Upper lobe of left lung (tissue), 4 donors: ENCODE results near the gene MRFAP1.
"Not testable (repeated sequence)": the region's sequence is repeated elsewhere in the genome, so short reads cannot be mapped to it uniquely, and the experiment has no call there.

Source experiments
- POLR2A ChIP-seq, 4 donors: fragments of 450-650 bp; IDR thresholded peaks; one replicate each; pipeline ENCODE4 v1.5.1; 2016 to 2017; ENCODE audit warnings: antibody characterized with exemption in 4 of 4, mild to moderate bottlenecking in 2 of 4
- TF ChIP-seq, protein P1 (sequence below), 6 experiments: fragments of 450-650 bp in 4 of 6; fragments of 200-600 bp in 2 of 6; sonication (generic) in 2 of 6; IDR thresholded peaks; one replicate each; pipeline ENCODE4 v1.5.1; 2016 to 2019; ENCODE audit warnings: antibody characterized with exemption in 6 of 6

DNA sequence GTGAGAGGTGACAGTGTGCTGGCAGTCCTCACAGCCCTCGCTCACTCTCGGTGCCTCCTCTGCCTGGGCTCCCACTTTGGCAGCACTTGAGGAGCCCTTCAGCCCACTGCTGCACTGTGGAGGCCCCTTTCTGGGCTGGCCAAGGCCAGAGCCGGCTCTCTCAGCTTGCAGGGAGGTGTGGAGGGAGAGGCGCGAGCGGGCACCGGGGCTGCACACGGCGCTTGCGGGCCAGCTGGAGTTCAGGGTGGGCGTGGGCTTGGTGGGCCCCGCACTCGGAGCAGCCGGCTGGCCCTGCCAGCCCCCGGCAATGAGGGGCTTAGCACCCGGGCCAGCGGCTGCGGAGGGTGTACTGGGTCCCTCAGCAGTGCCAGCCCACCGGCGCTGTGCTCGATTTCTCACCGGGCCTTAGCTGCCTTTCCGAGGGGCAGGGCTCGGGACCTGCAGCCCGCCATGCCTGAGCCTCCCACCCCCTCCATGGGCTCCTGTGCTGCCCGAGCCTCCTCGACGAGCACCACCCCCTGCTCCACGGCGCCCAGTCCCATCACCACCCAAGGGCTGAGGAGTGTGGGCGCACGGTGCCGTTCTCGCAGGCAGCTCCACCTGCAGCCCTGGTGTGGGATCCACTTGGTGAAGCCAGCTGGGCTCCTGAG lies 32.2 kb downstream of the MRFAP1 start:
- not testable (repeated sequence) for TF ChIP-seq POLR2A (IDR thresholded peaks at IDR 0.05)
- TF ChIP-seq, protein P1, sequence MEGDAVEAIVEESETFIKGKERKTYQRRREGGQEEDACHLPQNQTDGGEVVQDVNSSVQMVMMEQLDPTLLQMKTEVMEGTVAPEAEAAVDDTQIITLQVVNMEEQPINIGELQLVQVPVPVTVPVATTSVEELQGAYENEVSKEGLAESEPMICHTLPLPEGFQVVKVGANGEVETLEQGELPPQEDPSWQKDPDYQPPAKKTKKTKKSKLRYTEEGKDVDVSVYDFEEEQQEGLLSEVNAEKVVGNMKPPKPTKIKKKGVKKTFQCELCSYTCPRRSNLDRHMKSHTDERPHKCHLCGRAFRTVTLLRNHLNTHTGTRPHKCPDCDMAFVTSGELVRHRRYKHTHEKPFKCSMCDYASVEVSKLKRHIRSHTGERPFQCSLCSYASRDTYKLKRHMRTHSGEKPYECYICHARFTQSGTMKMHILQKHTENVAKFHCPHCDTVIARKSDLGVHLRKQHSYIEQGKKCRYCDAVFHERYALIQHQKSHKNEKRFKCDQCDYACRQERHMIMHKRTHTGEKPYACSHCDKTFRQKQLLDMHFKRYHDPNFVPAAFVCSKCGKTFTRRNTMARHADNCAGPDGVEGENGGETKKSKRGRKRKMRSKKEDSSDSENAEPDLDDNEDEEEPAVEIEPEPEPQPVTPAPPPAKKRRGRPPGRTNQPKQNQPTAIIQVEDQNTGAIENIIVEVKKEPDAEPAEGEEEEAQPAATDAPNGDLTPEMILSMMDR (IDR thresholded peaks at IDR 0.05): not testable (repeated sequence)
